GM12878 (cell line): ENCODE results near the gene ZNF133. TPM values are rescaled to one million over a fixed set of nuclear protein-coding genes. Genes with fewer than 3 reads are reported as not detected.

Experiments
- ATAC-seq: fragments of 200-7000 bp; cut with Tn5 transposase; 3 replicates; pipeline ENCODE4 v1.9.1; 2020; ENCODE audit warnings: mild to moderate bottlenecking, moderate library complexity
- BruUV-seq: library from RNA; stranded (reverse); fragments of 400-500 nt; replicated peaks from 2 replicates; lab custom pipeline; 2021; lab: Mats Ljungman, UMichigan
- CTCF ChIA-PET: fragments of 300-600 bp; sonication (Branson Sonifier 250); formaldehyde crosslinking; extraction: SDS; loops from one replicate; lab custom pipeline; 2021; ENCODE audit warnings: inconsistent platforms; lab: Yijun Ruan, JAX
- POLR2A ChIA-PET: fragments of 350-600 bp; formaldehyde crosslinking; extraction: SDS; loops from one replicate; lab custom pipeline; 2021; ENCODE audit warnings: inconsistent platforms; lab: Charles Lee
- RAD21 ChIA-PET: fragments of 300-600 bp; sonication (Branson Sonifier 250); formaldehyde crosslinking; loops from one replicate; lab custom pipeline; 2023; ENCODE audit warnings: antibody characterized with exemption; ENCODE audit not compliant: unreplicated experiment; lab: Charles Lee
- SMC1A ChIA-PET: fragments of 300-600 bp; sonication (Branson Sonifier 250); formaldehyde crosslinking; loops from one replicate; lab custom pipeline; 2023; ENCODE audit not compliant: unreplicated experiment, uncharacterized antibody; lab: Charles Lee
- DNase-seq: peaks from one replicate; pipeline ENCODE4 v3.0.0-alpha.2; 2011; ENCODE audit warnings: low read depth, low spot score
- FAIRE-seq: peaks from 3 replicates; lab custom pipeline; 2011; peaks lifted over from hg19 to GRCh38; lab: Jason Lieb, UNC
- H2AFZ ChIP-seq: 2 replicates; pipeline ENCODE4 v1.6.0; 2011; ENCODE audit warnings: low read depth, low read length, control low read depth; ENCODE audit not compliant: control insufficient read depth
- H3K27ac ChIP-seq: 2 replicates; pipeline ENCODE4 v1.5.1; 2011; ENCODE audit warnings: control low read depth; ENCODE audit not compliant: control insufficient read depth, insufficient read depth
- H3K27me3 ChIP-seq, 2 experiments: replicated peaks in 1 of 2; 2 replicates each; pipeline versions ENCODE4 v1.6.0 to v1.6.1; 2011; ENCODE audit warnings: low read length in 1 of 2; ENCODE audit not compliant: control insufficient read depth in 2 of 2, insufficient read depth in 2 of 2
- H3K36me3 ChIP-seq, 2 experiments: 2 replicates each; pipeline ENCODE4 v1.5.1; 2011; ENCODE audit warnings: low read length in 1 of 2; ENCODE audit not compliant: control insufficient read depth in 2 of 2, insufficient read depth in 2 of 2
- H3K4me1 ChIP-seq: 2 replicates; pipeline ENCODE4 v1.6.1; 2011; ENCODE audit warnings: mild to moderate bottlenecking, low read length, moderate library complexity, mixed read lengths; ENCODE audit not compliant: control insufficient read depth, insufficient read depth
- H3K4me2 ChIP-seq: 2 replicates; pipeline ENCODE4 v1.6.0; 2011; ENCODE audit warnings: control low read depth; ENCODE audit not compliant: control insufficient read depth, insufficient read depth
- H3K4me3 ChIP-seq: fragments of 200-600 bp; sonication (generic); 2 replicates; pipeline ENCODE4 v1.5.1; 2016
- H3K79me2 ChIP-seq: 2 replicates; pipeline ENCODE4 v1.6.0; 2011; ENCODE audit warnings: low read length; ENCODE audit not compliant: control insufficient read depth, insufficient read depth
- H3K9ac ChIP-seq: 2 replicates; pipeline ENCODE4 v1.8.0; 2011; ENCODE audit warnings: low read length, control low read depth, mixed read lengths; ENCODE audit not compliant: control insufficient read depth, insufficient read depth
- H3K9me3 ChIP-seq: replicated peaks from 3 replicates; pipeline ENCODE4 v1.5.1; 2011; ENCODE audit warnings: mild to moderate bottlenecking, low read length; ENCODE audit not compliant: control insufficient read depth, insufficient read depth
- H4K20me1 ChIP-seq: 2 replicates; pipeline ENCODE4 v1.6.0; 2011; ENCODE audit not compliant: control insufficient read depth, insufficient read depth
- BCL11A ChIP-seq: IDR thresholded peaks from 2 replicates; pipeline ENCODE4 v1.6.1; 2011; ENCODE audit warnings: low read depth, low read length
- JUNB ChIP-seq: IDR thresholded peaks from 2 replicates; pipeline ENCODE4 v1.6.1; 2016; ENCODE audit warnings: antibody characterized with exemption, mild to moderate bottlenecking
- MTA2 ChIP-seq: fragments of 450-650 bp; IDR thresholded peaks from 2 replicates; pipeline ENCODE4 v1.6.1; 2016; ENCODE audit warnings: low read depth, mild to moderate bottlenecking, moderate library complexity
- RAD51 ChIP-seq: fragments of 450-650 bp; IDR thresholded peaks from 2 replicates; pipeline ENCODE4 v1.6.1; 2016; ENCODE audit warnings: moderate library complexity, mild to moderate bottlenecking, inconsistent platforms
- RB1 ChIP-seq: fragments of 450-650 bp; formaldehyde crosslinking; IDR thresholded peaks from 2 replicates; pipeline ENCODE4 v1.6.1; 2017; ENCODE audit warnings: mild to moderate bottlenecking, borderline replicate concordance
- TBL1XR1 ChIP-seq: IDR thresholded peaks from 2 replicates; pipeline ENCODE4 v1.6.1; 2012; ENCODE audit warnings: low read depth, low read length, improper control_type of control experiment
- ZNF274 ChIP-seq: IDR thresholded peaks from one replicate; pipeline ENCODE4 v1.8.0; 2011; ENCODE audit not compliant: insufficient read length, insufficient read depth
- WGBS: methylation state at CpG from one replicate; pipeline ENCODE4 v1.1.6; 2016; ENCODE audit warnings: low lambda C conversion rate; ENCODE audit not compliant: insufficient replicate concordance, insufficient coverage; ENCODE audit errors: missing lambda C conversion rate; 5-methylcytosine and 5-hydroxymethylcytosine counted together
- in situ Hi-C: fragments of 300-500 bp; cut with MboI; formaldehyde crosslinking; loops from 9 replicates; pipeline ENCODE4 v1.14.3; 2018; ENCODE audit warnings: mixed read lengths
- intact Hi-C: fragments of 100-400 bp; cut with micrococcal nuclease; formaldehyde crosslinking; loops from one replicate; pipeline ENCODE4 v1.14.2; 2022; ENCODE audit not compliant: unreplicated experiment
- polyA plus RNA-seq, 11 experiments: library from polyadenylated mRNA; depleted of rRNA in 4 of 11; unstranded in 6 of 11; stranded (reverse) in 5 of 11; fragments of >200 nt; fragmentation: Nextera tagmentation in 4 of 11; fragmentation: Illumina TruSeq in 1 of 11; extraction: Ambion mirVana in 4 of 11; extraction: Trizol in 1 of 11; gene quantifications; 1 replicate in 1 of 11; 2 replicates in 10 of 11; pipeline versions ENCODE4 v1.2.1 to v1.2.3, GENCODE V29; 2011 to 2016; ENCODE audit warnings: inconsistent platforms in 2 of 11, missing spikeins in 2 of 11, low read depth in 1 of 11
- total RNA-seq, 4 experiments: library from RNA; depleted of rRNA in 3 of 4; stranded (reverse); fragments of >200 nt in 3 of 4; fragmentation: Illumina TruSeq in 1 of 4; extraction: Trizol in 1 of 4; gene quantifications; 2 replicates each; pipeline versions ENCODE4 v1.2.1 to v1.2.3, GENCODE V29; 2013 to 2021

ZNF133 gene
- total and polyA plus RNA-seq, 10 of the 15 experiments (the other 5 are each of a cell fraction or from before 2014, with no cell fraction given) = 2.0 to 9.3 (median 7.3) TPM

DNA sequence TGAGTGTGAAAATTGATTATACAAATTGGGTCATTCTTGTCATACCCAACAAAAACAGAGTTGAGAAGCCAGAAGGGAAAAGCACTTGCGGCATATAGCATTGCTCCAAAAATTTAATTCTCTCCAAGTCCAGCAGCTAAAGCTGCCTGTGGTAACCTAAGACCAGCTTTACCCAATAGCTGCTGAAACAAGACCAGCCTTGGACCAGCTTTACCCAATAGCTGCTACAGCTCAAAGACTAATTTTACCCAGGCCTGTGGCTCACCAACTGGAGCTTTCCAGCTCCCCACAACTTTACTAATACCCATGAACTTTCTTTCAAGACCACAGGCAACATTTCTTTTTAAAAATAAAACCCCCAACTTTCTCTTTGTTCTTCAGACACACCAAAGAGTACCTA is 32.8 kb upstream of the ZNF133 start:
- BruUV-seq = no TSS peak
- in situ Hi-C loops = no loop called here
- FAIRE-seq (no peak), DNase-seq (no peak), ATAC-seq (no peak)
- SMC1A ChIA-PET = no interaction called here
- CTCF ChIA-PET = no interaction called here
- intact Hi-C loops = no loop called here
- Histone ChIP-seq H3K27ac (no peak overlapping the region), H3K9ac (no peak overlapping the region), H3K4me3 (no peak overlapping the region), H4K20me1 (no peaks in the 10 kb centered on the region), H3K36me3 (no peaks in the 10 kb centered on the region), H3K79me2 (no peaks in the 10 kb centered on the region), H3K9me3 (no peaks in the 10 kb centered on the region), H3K27me3 (no peaks in the 10 kb centered on the region; a peak in 1 of 4 replicates), H3K4me2 (no peak overlapping the region), H2AFZ (no peak overlapping the region), H3K4me1 (no peaks in the 10 kb centered on the region)
- TF ChIP-seq BCL11A (no peak), RAD51 (no peak), RB1 (no peak), ZNF274 (no peak), TBL1XR1 (no peak), MTA2 (no peak)
- RAD21 ChIA-PET = no interaction called here
- WGBS = 92% methylated on average over 1 of the region's 1 CpG
- POLR2A ChIA-PET = no interaction called here

DNA sequence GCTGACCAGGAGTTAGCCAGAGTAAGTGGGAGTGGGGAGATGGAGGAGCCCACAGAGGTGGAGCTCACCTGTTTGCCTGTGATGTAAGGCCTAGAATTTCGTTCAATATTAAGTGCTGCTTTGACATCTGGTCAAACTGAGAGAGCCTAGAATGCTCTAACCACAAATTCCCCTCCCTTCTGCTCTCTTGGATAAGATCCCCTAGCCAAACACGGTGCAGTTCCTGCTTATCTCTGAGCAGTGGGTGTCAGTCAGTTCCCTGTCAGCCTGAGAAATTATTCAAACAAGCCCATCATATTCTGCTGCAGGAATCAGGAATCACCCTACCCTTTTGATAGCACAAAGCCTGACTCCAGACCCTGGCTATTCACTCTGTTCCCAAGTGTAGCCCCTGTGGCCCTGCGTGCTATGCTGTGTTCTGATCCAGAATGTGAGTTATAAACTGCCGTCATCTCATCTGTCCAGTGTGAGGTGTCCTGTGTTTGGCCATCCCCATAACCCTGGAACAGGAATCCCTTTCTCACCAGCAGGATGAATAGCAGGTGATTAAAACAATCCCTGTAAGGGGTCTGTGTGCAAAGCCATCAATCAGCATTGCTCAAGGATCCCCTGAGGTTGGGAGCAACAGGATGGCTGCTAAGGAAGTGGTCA is 31.8 kb upstream of the ZNF133 start:
- 32% methylated on average over 4 of the region's 4 CpGs for WGBS
- intact Hi-C loops (no loop called here), in situ Hi-C loops (no loop called here)
- CTCF ChIA-PET = no interaction called here
- POLR2A ChIA-PET = no interaction called here
- no peaks in the 10 kb centered on the region for H3K79me2 ChIP-seq
- DNase-seq (no peak), ATAC-seq (no peak), FAIRE-seq (no peak)
- no peak overlapping the region for H2AFZ ChIP-seq
- no peaks in the 10 kb centered on the region; a peak in 1 of 4 replicates for H3K27me3 ChIP-seq
- no peaks in the 10 kb centered on the region for H3K9me3 ChIP-seq
- H4K20me1 ChIP-seq = no peaks in the 10 kb centered on the region
- no peaks in the 10 kb centered on the region for H3K4me1 ChIP-seq
- H3K27ac ChIP-seq = no peak overlapping the region
- no TSS peak for BruUV-seq
- no peaks in the 10 kb centered on the region for H3K36me3 ChIP-seq
- no peak overlapping the region for H3K4me3 ChIP-seq
- TF ChIP-seq JUNB = no peak
- H3K9ac ChIP-seq = no peak overlapping the region
- no peak overlapping the region for H3K4me2 ChIP-seq
- RAD21 ChIA-PET = no interaction called here
- SMC1A ChIA-PET = no interaction called here
